Smooth muscle cell (in vitro differentiated cells): Measurements from ENCODE around the gene TOP1. TPM values are rescaled to one million over a fixed set of nuclear protein-coding genes. Genes with fewer than 3 reads are reported as not detected.

Source experiments
- DNase-seq: peaks from one replicate; lab custom pipeline; 2025; ENCODE audit not compliant: unreplicated experiment; lab: John Stamatoyannopoulos, UW
- H2AFZ ChIP-seq: fragments of 200-600 bp; sonication (generic); 2 replicates; pipeline ENCODE4 v1.6.0; 2016; ENCODE audit warnings: antibody characterized with exemption, low read depth, mild to moderate bottlenecking
- H3F3A ChIP-seq: fragments of 200-600 bp; sonication (generic); 2 replicates; pipeline ENCODE4 v1.6.0; 2017; ENCODE audit warnings: antibody characterized with exemption, low read depth
- H3K27ac ChIP-seq: fragments of 200-600 bp; sonication (generic); 2 replicates; pipeline ENCODE4 v1.5.1; 2016; ENCODE audit warnings: low read depth, mild to moderate bottlenecking
- H3K27me3 ChIP-seq: fragments of 200-600 bp; sonication (generic); 2 replicates; pipeline ENCODE4 v1.6.1; 2016; ENCODE audit warnings: low read depth, mild to moderate bottlenecking
- H3K36me3 ChIP-seq: fragments of 200-600 bp; sonication (generic); 2 replicates; pipeline ENCODE4 v1.5.1; 2016; ENCODE audit warnings: low read depth
- H3K4me1 ChIP-seq: fragments of 200-600 bp; sonication (generic); 2 replicates; pipeline ENCODE4 v1.5.1; 2016; ENCODE audit warnings: low read depth
- H3K4me2 ChIP-seq: fragments of 200-600 bp; sonication (generic); 2 replicates; pipeline ENCODE4 v1.6.0; 2016; ENCODE audit warnings: mild to moderate bottlenecking
- H3K4me3 ChIP-seq: fragments of 200-600 bp; sonication (generic); 2 replicates; pipeline ENCODE4 v1.5.1; 2016; ENCODE audit warnings: mild to moderate bottlenecking
- H3K79me2 ChIP-seq: fragments of 200-600 bp; sonication (generic); 2 replicates; pipeline ENCODE4 v1.6.0; 2016; ENCODE audit warnings: low read depth, mild to moderate bottlenecking
- H3K9ac ChIP-seq: fragments of 200-600 bp; sonication (generic); 2 replicates; pipeline ENCODE4 v1.6.0; 2016; ENCODE audit warnings: low read depth
- H3K9me3 ChIP-seq: fragments of 200-600 bp; sonication (generic); replicated peaks from 2 replicates; pipeline ENCODE4 v1.5.1; 2016; ENCODE audit warnings: low read depth
- H4K20me1 ChIP-seq: fragments of 200-600 bp; sonication (generic); 2 replicates; pipeline ENCODE4 v1.6.0; 2016; ENCODE audit warnings: low read depth
- WGBS: methylation state at CpG from one replicate; pipeline ENCODE4 v1.1.7; 2016; ENCODE audit warnings: low lambda C conversion rate; 5-methylcytosine and 5-hydroxymethylcytosine counted together
- polyA plus RNA-seq: library from polyadenylated mRNA; unstranded; fragments of >200 nt; fragmentation: Nextera tagmentation; extraction: Ambion mirVana; gene quantifications from 2 replicates; pipeline ENCODE4 v1.2.1, GENCODE V29; 2016
- total RNA-seq: library from RNA; depleted of rRNA; stranded (reverse); fragments of >200 nt; gene quantifications from 2 replicates; pipeline ENCODE4 v1.2.3, GENCODE V29; 2014
- TF ChIP-seq, protein P1 (sequence below): fragments of 200-600 bp; sonication (generic); IDR thresholded peaks from 2 replicates; pipeline ENCODE4 v1.5.1; 2017; ENCODE audit warnings: borderline replicate concordance, mild to moderate bottlenecking, antibody characterized with exemption; ENCODE audit not compliant: insufficient read depth, poor library complexity, severe bottlenecking

The TOP1 gene
- total and polyA plus RNA-seq, 2 experiments from 2014 or later: 17.0 to 28.6 TPM

- Histone ChIP-seq H3K36me3 (no peaks in the 10 kb centered on the region), H3K4me1 (peaks cover 44% of the 10 kb centered on the region), H3K4me3 (peak overlapping the region; percentile 94), H3K27ac (peak overlapping the region; percentile 97), H3K9me3 (no peaks in the 10 kb centered on the region), H3K27me3 (no peaks in the 10 kb centered on the region), H3F3A (no peaks in the 10 kb centered on the region), H3K79me2 (peaks cover 57% of the 10 kb centered on the region), H3K9ac (peak overlapping the region; percentile 100), H2AFZ (no peak overlapping the region), H4K20me1 (peaks cover 47% of the 10 kb centered on the region), H3K4me2 (peak overlapping the region; percentile 98)
- TF ChIP-seq, protein P1, sequence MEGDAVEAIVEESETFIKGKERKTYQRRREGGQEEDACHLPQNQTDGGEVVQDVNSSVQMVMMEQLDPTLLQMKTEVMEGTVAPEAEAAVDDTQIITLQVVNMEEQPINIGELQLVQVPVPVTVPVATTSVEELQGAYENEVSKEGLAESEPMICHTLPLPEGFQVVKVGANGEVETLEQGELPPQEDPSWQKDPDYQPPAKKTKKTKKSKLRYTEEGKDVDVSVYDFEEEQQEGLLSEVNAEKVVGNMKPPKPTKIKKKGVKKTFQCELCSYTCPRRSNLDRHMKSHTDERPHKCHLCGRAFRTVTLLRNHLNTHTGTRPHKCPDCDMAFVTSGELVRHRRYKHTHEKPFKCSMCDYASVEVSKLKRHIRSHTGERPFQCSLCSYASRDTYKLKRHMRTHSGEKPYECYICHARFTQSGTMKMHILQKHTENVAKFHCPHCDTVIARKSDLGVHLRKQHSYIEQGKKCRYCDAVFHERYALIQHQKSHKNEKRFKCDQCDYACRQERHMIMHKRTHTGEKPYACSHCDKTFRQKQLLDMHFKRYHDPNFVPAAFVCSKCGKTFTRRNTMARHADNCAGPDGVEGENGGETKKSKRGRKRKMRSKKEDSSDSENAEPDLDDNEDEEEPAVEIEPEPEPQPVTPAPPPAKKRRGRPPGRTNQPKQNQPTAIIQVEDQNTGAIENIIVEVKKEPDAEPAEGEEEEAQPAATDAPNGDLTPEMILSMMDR: no peak
- DNase-seq: no peak
- under 1% methylated on average over 47 of the region's 69 CpGs for WGBS
Measured at GRCh38 chr20:41029150-41029901, 704 bp downstream of the TOP1 start.

DNA sequence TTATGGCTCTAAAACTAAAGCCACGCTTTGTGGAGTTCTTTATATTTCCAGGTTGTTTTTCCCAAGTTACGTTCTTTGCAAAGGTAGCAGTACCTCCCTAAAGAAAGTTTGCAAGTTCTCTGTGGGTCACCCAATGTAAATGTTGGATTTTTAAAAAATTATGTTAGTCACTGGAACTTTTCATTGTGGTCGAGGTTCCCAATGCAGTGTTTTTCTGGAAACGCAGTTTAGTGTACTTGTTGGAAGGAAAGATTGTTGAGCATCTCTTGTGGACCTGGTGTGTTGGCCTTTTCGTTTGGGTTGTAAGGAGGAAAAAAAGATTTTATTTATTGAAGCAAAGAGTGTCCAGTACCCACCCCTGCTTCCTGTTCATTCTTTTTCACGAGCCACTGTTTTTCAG, 1.4 kb downstream of the TOP1 start:
- H3K27ac ChIP-seq: peak overlapping the region; percentile 97
- H3K36me3 ChIP-seq: no peaks in the 10 kb centered on the region
- H3K4me3 ChIP-seq: peak overlapping the region; percentile 94
- no peak overlapping the region for H2AFZ ChIP-seq
- H4K20me1 ChIP-seq: peaks cover 54% of the 10 kb centered on the region
- TF ChIP-seq, protein P1: no peak
- 25% methylated on average over 6 of the region's 6 CpGs for whole genome bisulfite sequencing
- H3F3A ChIP-seq: no peaks in the 10 kb centered on the region
- peak overlapping the region; percentile 98 for H3K4me2 ChIP-seq
- H3K79me2 ChIP-seq: peaks cover 64% of the 10 kb centered on the region
- no peaks in the 10 kb centered on the region for H3K27me3 ChIP-seq
- no peaks in the 10 kb centered on the region for H3K9me3 ChIP-seq
- peaks cover 44% of the 10 kb centered on the region for H3K4me1 ChIP-seq
- DNase-seq: no peak
- H3K9ac ChIP-seq: peak overlapping the region; percentile 100

- peak overlapping the region; percentile 100 for H3K9ac ChIP-seq
- TF ChIP-seq, protein P1: no peak
- no peak for DNase-seq
- peak overlapping the region; percentile 97 for H3K27ac ChIP-seq
- H3K27me3 ChIP-seq: no peaks in the 10 kb centered on the region
- peaks cover 61% of the 10 kb centered on the region for H4K20me1 ChIP-seq
- peak overlapping the region; percentile 94 for H3K4me3 ChIP-seq
- H3F3A ChIP-seq: no peaks in the 10 kb centered on the region
- H3K79me2 ChIP-seq: peaks cover 70% of the 10 kb centered on the region
- H3K4me2 ChIP-seq: peak overlapping the region; percentile 98
- 75% methylated on average over 5 of the region's 5 CpGs for WGBS
- no peaks in the 10 kb centered on the region for H3K9me3 ChIP-seq
- no peaks in the 10 kb centered on the region for H3K36me3 ChIP-seq
- peaks cover 49% of the 10 kb centered on the region for H3K4me1 ChIP-seq
- no peak overlapping the region for H2AFZ ChIP-seq
Measured at GRCh38 chr20:41030531-41031242, 2.1 kb downstream of the TOP1 start.
